Body of pancreas (tissue), 4 donors: Measurements from ENCODE around the gene RIMBP2. TPM values are rescaled to one million over a fixed set of nuclear protein-coding genes. Genes with fewer than 3 reads are reported as not detected.

ENCODE experiments used
- ATAC-seq: fragments of 150-250 bp; one replicate; pipeline ENCODE4 v1.9.1; 2016
- DNase-seq, 4 donors: peaks; one replicate each; pipeline ENCODE4 v3.0.0-alpha.2; 2019
- H3K27ac ChIP-seq, 4 donors: fragments of 200-600 bp; sonication (generic); 1 replicate in 3 of 4; 2 replicates in 1 of 4; pipeline versions ENCODE4 v1.5.1 to v1.6.1; 2016 to 2019; ENCODE audit warnings: mild to moderate bottlenecking in 1 of 4, mixed read lengths in 1 of 4, moderate library complexity in 1 of 4
- H3K27me3 ChIP-seq, 2 donors: fragments of 200-600 bp; sonication (generic); one replicate each; pipeline ENCODE4 v1.6.0; 2016; ENCODE audit warnings: mild to moderate bottlenecking in 1 of 2
- H3K36me3 ChIP-seq, 2 donors: fragments of 200-600 bp; sonication (generic); replicated peaks in 1 of 2; 2 replicates each; pipeline ENCODE4 v1.5.1; 2016; ENCODE audit warnings: low read depth in 2 of 2; ENCODE audit not compliant: insufficient read depth in 1 of 2
- H3K4me1 ChIP-seq: fragments of 200-600 bp; sonication (generic); one replicate; pipeline ENCODE4 v1.6.0; 2016
- H3K4me3 ChIP-seq, 2 donors: fragments of 200-600 bp; sonication (generic); 1 replicate in 1 of 2; 2 replicates in 1 of 2; pipeline ENCODE4 v1.5.1; 2016 to 2019
- H3K9me3 ChIP-seq, 3 donors: fragments of 200-600 bp; sonication (generic); 1 replicate in 2 of 3; 2 replicates in 1 of 3; pipeline ENCODE4 v1.5.1; 2016
- POLR2A ChIP-seq, 3 donors: fragments of 450-650 bp; IDR thresholded peaks; one replicate each; pipeline ENCODE4 v1.6.1; 2016; ENCODE audit warnings: antibody characterized with exemption in 3 of 3, mild to moderate bottlenecking in 2 of 3
- WGBS, 2 donors: methylation state at CpG; one replicate each; pipeline ENCODE4 v1.1.5; 2017; 5-methylcytosine and 5-hydroxymethylcytosine counted together
- intact Hi-C: fragments of 100-400 bp; cut with DNase I; formaldehyde crosslinking; loops from one replicate; pipeline ENCODE4 v1.15.1; 2023
- total RNA-seq, 2 donors: library from RNA; depleted of rRNA; stranded (reverse); fragments of >200 nt; gene quantifications; one replicate each; pipeline ENCODE4 v1.1.0, GENCODE V29; 2016
- TF ChIP-seq, protein P1 (sequence below), 7 experiments: fragments of 450-650 bp in 4 of 7; fragments of 200-600 bp in 3 of 7; sonication (generic) in 3 of 7; IDR thresholded peaks; one replicate each; pipeline ENCODE4 v1.5.1; 2016 to 2019; ENCODE audit warnings: antibody characterized with exemption in 7 of 7

RIMBP2 gene
- total RNA-seq, 2 donors from 2014 or later: 7.3 to 27.4 TPM

DNA sequence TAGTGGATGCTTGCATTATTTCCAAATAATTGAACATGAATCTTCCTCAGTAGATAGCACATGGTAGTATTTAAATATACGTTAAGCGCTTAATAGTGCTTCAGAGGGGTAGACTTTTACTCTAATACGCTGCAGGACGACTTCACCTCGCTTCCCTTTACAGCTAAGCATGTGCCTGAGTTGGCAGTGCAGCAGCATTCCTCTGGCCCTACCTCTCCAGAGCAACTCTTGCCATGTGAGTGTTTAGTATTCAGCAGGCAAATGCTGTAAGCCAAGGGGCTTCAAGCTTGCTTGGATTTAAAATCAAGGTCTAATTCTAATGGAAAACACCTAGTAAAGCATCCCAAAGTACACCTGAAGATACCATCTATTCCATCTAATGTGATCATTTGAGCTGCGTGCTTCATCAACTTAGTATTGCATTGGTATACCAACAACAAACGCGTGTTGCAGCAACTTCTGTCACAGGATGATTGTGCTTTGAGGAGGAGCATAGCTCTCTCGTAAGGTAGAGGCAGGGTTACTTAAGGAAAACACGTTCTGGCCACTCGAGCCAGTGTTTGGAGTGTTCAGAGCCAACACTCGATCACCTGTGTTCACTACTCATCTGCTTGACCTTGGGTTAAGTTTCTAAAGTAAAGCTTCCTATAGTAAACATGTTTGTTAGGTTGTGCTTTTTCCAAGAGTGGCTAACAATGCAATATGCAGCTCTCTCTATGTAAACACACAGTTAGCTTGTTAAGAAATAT lies 317.8 kb downstream of the RIMBP2 start:
- 56 to 58% methylated on average over 12 of the region's 12 CpGs for WGBS, 2 donors
- Histone ChIP-seq H3K4me1 (no peaks in the 10 kb centered on the region), H3K27ac (no peak overlapping the region), H3K36me3 (no peaks in the 10 kb centered on the region), H3K27me3 (no peaks in the 10 kb centered on the region), H3K9me3 (no peaks in the 10 kb centered on the region), H3K4me3 (no peak overlapping the region)
- no peak for TF ChIP-seq POLR2A (IDR thresholded peaks at IDR 0.05)
- TF ChIP-seq, protein P1, sequence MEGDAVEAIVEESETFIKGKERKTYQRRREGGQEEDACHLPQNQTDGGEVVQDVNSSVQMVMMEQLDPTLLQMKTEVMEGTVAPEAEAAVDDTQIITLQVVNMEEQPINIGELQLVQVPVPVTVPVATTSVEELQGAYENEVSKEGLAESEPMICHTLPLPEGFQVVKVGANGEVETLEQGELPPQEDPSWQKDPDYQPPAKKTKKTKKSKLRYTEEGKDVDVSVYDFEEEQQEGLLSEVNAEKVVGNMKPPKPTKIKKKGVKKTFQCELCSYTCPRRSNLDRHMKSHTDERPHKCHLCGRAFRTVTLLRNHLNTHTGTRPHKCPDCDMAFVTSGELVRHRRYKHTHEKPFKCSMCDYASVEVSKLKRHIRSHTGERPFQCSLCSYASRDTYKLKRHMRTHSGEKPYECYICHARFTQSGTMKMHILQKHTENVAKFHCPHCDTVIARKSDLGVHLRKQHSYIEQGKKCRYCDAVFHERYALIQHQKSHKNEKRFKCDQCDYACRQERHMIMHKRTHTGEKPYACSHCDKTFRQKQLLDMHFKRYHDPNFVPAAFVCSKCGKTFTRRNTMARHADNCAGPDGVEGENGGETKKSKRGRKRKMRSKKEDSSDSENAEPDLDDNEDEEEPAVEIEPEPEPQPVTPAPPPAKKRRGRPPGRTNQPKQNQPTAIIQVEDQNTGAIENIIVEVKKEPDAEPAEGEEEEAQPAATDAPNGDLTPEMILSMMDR (IDR thresholded peaks at IDR 0.05): no peak
- DNase-seq (no peak), ATAC-seq (no peak)
- intact Hi-C loops: no loop called here

GRCh38 chr12:130396667-130397066 lies 319.4 kb downstream of the RIMBP2 start:
- Histone ChIP-seq H3K27me3 (no peaks in the 10 kb centered on the region), H3K36me3 (no peaks in the 10 kb centered on the region), H3K4me1 (no peaks in the 10 kb centered on the region), H3K4me3 (no peak overlapping the region), H3K27ac (no peak overlapping the region), H3K9me3 (no peaks in the 10 kb centered on the region)
- 29 to 38% methylated on average over 2 of the region's 2 CpGs for WGBS, 2 donors
- TF ChIP-seq POLR2A (IDR thresholded peaks at IDR 0.05): no peak
- TF ChIP-seq, protein P1 (IDR thresholded peaks at IDR 0.05): no peak
- intact Hi-C loops: no loop called here
- ATAC-seq (no peak), DNase-seq (no peak)

DNA sequence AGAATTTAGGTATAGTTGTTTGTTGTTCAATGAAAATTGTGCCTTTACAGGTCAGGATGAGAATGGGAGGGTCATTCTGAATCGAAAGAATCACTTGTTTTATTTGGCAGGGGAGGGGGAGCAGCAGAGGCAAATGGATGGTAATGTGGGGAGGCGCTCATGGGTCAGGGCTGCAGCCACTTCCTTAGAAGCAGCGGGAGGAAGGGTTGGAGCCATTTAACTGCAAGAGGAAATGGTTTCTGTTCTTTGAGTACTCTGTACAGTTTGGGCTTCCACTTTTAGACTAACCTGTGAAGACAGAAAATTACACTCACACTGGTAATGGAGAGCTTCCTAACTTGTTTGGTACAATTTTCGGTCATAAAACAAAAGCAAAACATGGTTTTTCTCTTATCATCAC lies 321.2 kb downstream of the RIMBP2 start:
- intact Hi-C loops: no loop called here
- no peak overlapping the region for H3K4me3 ChIP-seq
- H3K27me3 ChIP-seq: no peaks in the 10 kb centered on the region
- no peak overlapping the region for H3K27ac ChIP-seq
- no peak for ATAC-seq
- WGBS, 2 donors: 42 to 62% methylated on average over 4 of the region's 4 CpGs
- DNase-seq: no peak
- TF ChIP-seq POLR2A (IDR thresholded peaks at IDR 0.05): no peak
- TF ChIP-seq, protein P1 (IDR thresholded peaks at IDR 0.05): no peak
- H3K4me1 ChIP-seq: no peaks in the 10 kb centered on the region
- no peaks in the 10 kb centered on the region for H3K9me3 ChIP-seq
- H3K36me3 ChIP-seq: no peaks in the 10 kb centered on the region

- WGBS, 2 donors: 35 to 39% methylated on average over 14 of the region's 14 CpGs
- H3K27me3 ChIP-seq: no peaks in the 10 kb centered on the region
- no peaks in the 10 kb centered on the region for H3K36me3 ChIP-seq
- no peak overlapping the region for H3K4me3 ChIP-seq
- ATAC-seq (no peak), DNase-seq (no peak)
- intact Hi-C loops: no loop called here
- TF ChIP-seq, protein P1 (IDR thresholded peaks at IDR 0.05): no peak
- TF ChIP-seq POLR2A (IDR thresholded peaks at IDR 0.05): no peak
- H3K9me3 ChIP-seq: no peaks in the 10 kb centered on the region
- H3K27ac ChIP-seq: no peak overlapping the region
- no peaks in the 10 kb centered on the region for H3K4me1 ChIP-seq
These were observed 324.9 kb downstream of the RIMBP2 start for GRCh38 chr12:130391186-130391585.

- Histone ChIP-seq H3K27ac (no peak overlapping the region), H3K4me3 (no peak overlapping the region), H3K9me3 (no peaks in the 10 kb centered on the region), H3K4me1 (no peaks in the 10 kb centered on the region), H3K36me3 (no peaks in the 10 kb centered on the region), H3K27me3 (no peaks in the 10 kb centered on the region)
- TF ChIP-seq POLR2A (IDR thresholded peaks at IDR 0.05): no peak
- TF ChIP-seq, protein P1 (IDR thresholded peaks at IDR 0.05): no peak
- intact Hi-C loops: no loop called here
- no peak for ATAC-seq
- WGBS, 2 donors: 51 to 62% methylated on average over 4 of the region's 4 CpGs
- DNase-seq: no peak
These were observed 330.9 kb downstream of the RIMBP2 start for GRCh38 chr12:130385193-130385592.
